Measurements from ENCODE around the gene ITGA3. TPM values are rescaled to one million over a fixed set of nuclear protein-coding genes. Genes with fewer than 3 reads are reported as not detected.

ITGA3 gene
- total RNA-seq, 5 donors from 2014 or later (not counting 1 experiment from before 2014, with no cell fraction given), result 8.5 to 20.0 (median 14.8) TPM

GRCh38 chr17:50076591-50077235 lies 20.8 kb downstream of the ITGA3 start:
- POLR2A ChIA-PET, result interaction anchor here in 1 of 2 donors (0.6 kb wide), 1 partner anchor 152 kb away, joined by 3 read pairs; no protein-coding TSS in a partner anchor
- H3K27ac Mint-ChIP-seq, result no peak overlapping the region

GRCh38 chr17:50078430-50078829 lies 22.5 kb downstream of the ITGA3 start:
- no peak for ATAC-seq (replicated peaks in 1 of 4)
- Histone ChIP-seq H3K27ac (ENCODE audit: low read length) (no peak overlapping the region), H3K9me3 (no peaks in the 10 kb centered on the region), H3K36me3 (ENCODE audit: control insufficient read depth in 2 of 2, extremely low read depth in 1 of 2, insufficient read depth in 1 of 2, low read length in 1 of 2) (peaks cover 0 to 7% of the 10 kb centered on the region in 2 donors), H3K4me3 (ENCODE audit: control insufficient read depth in 1 of 2, extremely low read depth in 1 of 2, low read length in 1 of 2) (no peak overlapping the region), H3K27me3 (replicated peaks in 1 of 2; ENCODE audit: control insufficient read depth in 2 of 2, extremely low read depth in 1 of 2, insufficient read depth in 2 of 2, low read length in 1 of 2) (no peaks in the 10 kb centered on the region), H3K4me1 (ENCODE audit: control insufficient read depth in 1 of 2, extremely low read depth in 1 of 2, insufficient read depth in 2 of 2, low read length in 2 of 2) (no peaks in the 10 kb centered on the region)
- ChIA-PET CTCF (interaction anchor here in 1 of 2 donors (1.1 kb wide), 1 partner anchor 14 kb away, joined by 3 read pairs; no protein-coding TSS in a partner anchor), POLR2A (no interaction called here)
- H3K4me3 Mint-ChIP-seq, result no peak overlapping the region
- H3K27ac Mint-ChIP-seq, result no peak overlapping the region
- no peaks in the 10 kb centered on the region for H3K9me3 Mint-ChIP-seq
- no peaks in the 10 kb centered on the region for H3K27me3 Mint-ChIP-seq
- peaks cover 27% of the 10 kb centered on the region for H3K36me3 Mint-ChIP-seq
- no CpG with 5 or more reads among the region's 4 CpGs for WGBS (ENCODE audit: insufficient coverage)
- DNase-seq, result no peak
- H3K4me1 Mint-ChIP-seq, result no peaks in the 10 kb centered on the region

More at GRCh38 chr17:50076591-50077235, 20.8 kb downstream of the ITGA3 start:
- Mint-ChIP-seq H3K27me3 (no peaks in the 10 kb centered on the region), H3K4me1 (no peaks in the 10 kb centered on the region), H3K4me3 (no peak overlapping the region), H3K36me3 (peaks cover 36% of the 10 kb centered on the region), H3K9me3 (no peaks in the 10 kb centered on the region)
- ATAC-seq (replicated peaks in 1 of 4), result no peak
- no peaks in the 10 kb centered on the region for H3K4me1 ChIP-seq (ENCODE audit: control insufficient read depth in 1 of 2, extremely low read depth in 1 of 2, insufficient read depth in 2 of 2, low read length in 2 of 2)
- no peaks in the 10 kb centered on the region for H3K9me3 ChIP-seq
- DNase-seq, result no peak
- no peaks in the 10 kb centered on the region for H3K27me3 ChIP-seq (replicated peaks in 1 of 2; ENCODE audit: control insufficient read depth in 2 of 2, extremely low read depth in 1 of 2, insufficient read depth in 2 of 2, low read length in 1 of 2)
- CTCF ChIA-PET, result interaction anchor here (0.6 to 1.3 kb wide), 2 partner anchors 18 to 46 kb away, joined by 6 to 9 read pairs; no protein-coding TSS in a partner anchor
- peaks cover 0 to 9% of the 10 kb centered on the region in 2 donors for H3K36me3 ChIP-seq (ENCODE audit: control insufficient read depth in 2 of 2, extremely low read depth in 1 of 2, insufficient read depth in 1 of 2, low read length in 1 of 2)
- no peak overlapping the region for H3K4me3 ChIP-seq (ENCODE audit: control insufficient read depth in 1 of 2, extremely low read depth in 1 of 2, low read length in 1 of 2)
- no peak overlapping the region for H3K27ac ChIP-seq (ENCODE audit: low read length)
- WGBS (ENCODE audit: insufficient coverage), result 70% methylated on average over 39 of the region's 39 CpGs

- CTCF ChIA-PET, result interaction anchor here (0.5 to 1.0 kb wide), 2 partner anchors 14 to 280 kb away, joined by 3 to 4 read pairs; no protein-coding TSS in a partner anchor
Measured at GRCh38 chr17:50079334-50080095, 23.6 kb downstream of the ITGA3 start.

GRCh38 chr17:50080096-50080480 lies 24.2 kb downstream of the ITGA3 start:
- no peak overlapping the region for H3K4me3 ChIP-seq (ENCODE audit: control insufficient read depth in 1 of 2, extremely low read depth in 1 of 2, low read length in 1 of 2)
- H3K27me3 ChIP-seq (replicated peaks in 1 of 2; ENCODE audit: control insufficient read depth in 2 of 2, extremely low read depth in 1 of 2, insufficient read depth in 2 of 2, low read length in 1 of 2), result no peaks in the 10 kb centered on the region
- H3K9me3 Mint-ChIP-seq, result no peaks in the 10 kb centered on the region
- H3K4me3 Mint-ChIP-seq, result no peak overlapping the region
- CTCF ChIA-PET, result interaction anchor here in 1 of 2 donors (0.7 to 1.0 kb wide), 2 partner anchors 14 to 122 kb away, joined by 3 read pairs; no protein-coding TSS in a partner anchor
- ATAC-seq (replicated peaks in 1 of 4), result no peak
- H3K36me3 Mint-ChIP-seq, result peaks cover 18% of the 10 kb centered on the region
- no peak overlapping the region for H3K27ac ChIP-seq (ENCODE audit: low read length)
- POLR2A ChIA-PET, result no interaction called here
- H3K9me3 ChIP-seq, result no peaks in the 10 kb centered on the region
- 79% methylated on average over 9 of the region's 11 CpGs for WGBS (ENCODE audit: insufficient coverage)
- H3K4me1 Mint-ChIP-seq, result no peaks in the 10 kb centered on the region
- no peaks in the 10 kb centered on the region for H3K4me1 ChIP-seq (ENCODE audit: control insufficient read depth in 1 of 2, extremely low read depth in 1 of 2, insufficient read depth in 2 of 2, low read length in 2 of 2)
- H3K27me3 Mint-ChIP-seq, result no peaks in the 10 kb centered on the region
- no peak for DNase-seq
- peaks cover 0 to 7% of the 10 kb centered on the region in 2 donors for H3K36me3 ChIP-seq (ENCODE audit: control insufficient read depth in 2 of 2, extremely low read depth in 1 of 2, insufficient read depth in 1 of 2, low read length in 1 of 2)
- H3K27ac Mint-ChIP-seq, result no peak overlapping the region

More at GRCh38 chr17:50079334-50080095, 23.6 kb downstream of the ITGA3 start:
- POLR2A ChIA-PET, result no interaction called here
- H3K27ac ChIP-seq (ENCODE audit: low read length), result no peak overlapping the region
- no peaks in the 10 kb centered on the region for H3K9me3 Mint-ChIP-seq
- no peak overlapping the region for H3K27ac Mint-ChIP-seq
- H3K4me3 Mint-ChIP-seq, result no peak overlapping the region
- H3K36me3 Mint-ChIP-seq, result peaks cover 22% of the 10 kb centered on the region
- peak in 3 of 35 experiments; percentile 10 to 36 (median 11) for DNase-seq
- H3K4me1 Mint-ChIP-seq, result no peaks in the 10 kb centered on the region
- H3K36me3 ChIP-seq (ENCODE audit: control insufficient read depth in 2 of 2, extremely low read depth in 1 of 2, insufficient read depth in 1 of 2, low read length in 1 of 2), result peaks cover 0 to 7% of the 10 kb centered on the region in 2 donors
- no peak for ATAC-seq (replicated peaks in 1 of 4)
- H3K27me3 Mint-ChIP-seq, result no peaks in the 10 kb centered on the region
- H3K4me1 ChIP-seq (ENCODE audit: control insufficient read depth in 1 of 2, extremely low read depth in 1 of 2, insufficient read depth in 2 of 2, low read length in 2 of 2), result no peaks in the 10 kb centered on the region
- 88% methylated on average over 11 of the region's 12 CpGs for WGBS (ENCODE audit: insufficient coverage)
- H3K9me3 ChIP-seq, result no peaks in the 10 kb centered on the region
- H3K27me3 ChIP-seq (replicated peaks in 1 of 2; ENCODE audit: control insufficient read depth in 2 of 2, extremely low read depth in 1 of 2, insufficient read depth in 2 of 2, low read length in 1 of 2), result no peaks in the 10 kb centered on the region
- H3K4me3 ChIP-seq (ENCODE audit: control insufficient read depth in 1 of 2, extremely low read depth in 1 of 2, low read length in 1 of 2), result no peak overlapping the region

- no peaks in the 10 kb centered on the region for H3K27me3 ChIP-seq (replicated peaks in 1 of 2; ENCODE audit: control insufficient read depth in 2 of 2, extremely low read depth in 1 of 2, insufficient read depth in 2 of 2, low read length in 1 of 2)
- no peaks in the 10 kb centered on the region for H3K9me3 Mint-ChIP-seq
- no peak overlapping the region for H3K27ac ChIP-seq (ENCODE audit: low read length)
- H3K4me1 Mint-ChIP-seq, result no peaks in the 10 kb centered on the region
- no peaks in the 10 kb centered on the region for H3K27me3 Mint-ChIP-seq
- no peak overlapping the region for H3K27ac Mint-ChIP-seq
- no peaks in the 10 kb centered on the region for H3K4me1 ChIP-seq (ENCODE audit: control insufficient read depth in 1 of 2, extremely low read depth in 1 of 2, insufficient read depth in 2 of 2, low read length in 2 of 2)
- no peak overlapping the region for H3K4me3 ChIP-seq (ENCODE audit: control insufficient read depth in 1 of 2, extremely low read depth in 1 of 2, low read length in 1 of 2)
- CTCF ChIA-PET, result interaction anchor here in 1 of 2 donors (0.7 to 1.6 kb wide), 2 partner anchors 14 to 123 kb away, joined by 3 to 8 read pairs; partner anchors contain the start of gene PDK2
- WGBS (ENCODE audit: insufficient coverage), result 95% methylated on average over 3 of the region's 7 CpGs
- ATAC-seq (replicated peaks in 1 of 4) (no peak), DNase-seq (no peak)
- peaks cover 0 to 7% of the 10 kb centered on the region in 2 donors for H3K36me3 ChIP-seq (ENCODE audit: control insufficient read depth in 2 of 2, extremely low read depth in 1 of 2, insufficient read depth in 1 of 2, low read length in 1 of 2)
- H3K4me3 Mint-ChIP-seq, result no peak overlapping the region
- POLR2A ChIA-PET, result no interaction called here
- H3K9me3 ChIP-seq, result no peaks in the 10 kb centered on the region
- H3K36me3 Mint-ChIP-seq, result peaks cover 18% of the 10 kb centered on the region
Measured at GRCh38 chr17:50080827-50081226, 24.9 kb downstream of the ITGA3 start.

GRCh38 chr17:50081757-50082156 lies 25.8 kb downstream of the ITGA3 start:
- H3K4me3 Mint-ChIP-seq, result no peak overlapping the region
- POLR2A ChIA-PET, result no interaction called here

More at GRCh38 chr17:50081757-50082156, 25.8 kb downstream of the ITGA3 start:
- Histone ChIP-seq H3K9me3 (no peaks in the 10 kb centered on the region), H3K4me3 (ENCODE audit: control insufficient read depth in 1 of 2, extremely low read depth in 1 of 2, low read length in 1 of 2) (no peak overlapping the region), H3K36me3 (ENCODE audit: control insufficient read depth in 2 of 2, extremely low read depth in 1 of 2, insufficient read depth in 1 of 2, low read length in 1 of 2) (peaks cover 0 to 7% of the 10 kb centered on the region in 2 donors), H3K27ac (ENCODE audit: low read length) (no peak overlapping the region), H3K27me3 (replicated peaks in 1 of 2; ENCODE audit: control insufficient read depth in 2 of 2, extremely low read depth in 1 of 2, insufficient read depth in 2 of 2, low read length in 1 of 2) (no peaks in the 10 kb centered on the region), H3K4me1 (ENCODE audit: control insufficient read depth in 1 of 2, extremely low read depth in 1 of 2, insufficient read depth in 2 of 2, low read length in 2 of 2) (no peaks in the 10 kb centered on the region)
- DNase-seq (no peak), ATAC-seq (replicated peaks in 1 of 4) (no peak)
- 90% methylated on average over 2 of the region's 5 CpGs for WGBS (ENCODE audit: insufficient coverage)
- Mint-ChIP-seq H3K27me3 (no peaks in the 10 kb centered on the region), H3K36me3 (peaks cover 18% of the 10 kb centered on the region), H3K9me3 (no peaks in the 10 kb centered on the region), H3K27ac (no peak overlapping the region), H3K4me1 (no peaks in the 10 kb centered on the region)
- CTCF ChIA-PET, result interaction anchor here in 1 of 2 donors (1.6 kb wide), 1 partner anchor 13 kb away, joined by 8 read pairs; the partner anchor contains the start of gene PDK2

Measured in T-cell (primary cell).